GM23338 (cell line): Measurements from ENCODE around the gene UNC45A.

Experiments used
- CTCF ChIP-seq, 2 experiments: fragments of 200-600 bp in 1 of 2; sonication (generic) in 1 of 2; conservative IDR thresholded peaks; 2 replicates each; pipeline versions ENCODE4 v1.5.1 to v1.6.1; 2016 to 2017; ENCODE audit warnings: antibody characterized with exemption in 2 of 2, low read depth in 2 of 2, mild to moderate bottlenecking in 2 of 2, moderate library complexity in 1 of 2
- EZH2 ChIP-seq: fragments of 200-600 bp; sonication (generic); IDR thresholded peaks from one replicate; pipeline ENCODE4 v1.8.0; 2017; ENCODE audit warnings: antibody characterized with exemption, mild to moderate bottlenecking, low read depth; ENCODE audit not compliant: unreplicated experiment
- EZH2phosphoT487 ChIP-seq: fragments of 200-600 bp; sonication (generic); IDR thresholded peaks from one replicate; pipeline ENCODE4 v1.8.1; 2018; ENCODE audit warnings: antibody characterized with exemption; ENCODE audit not compliant: unreplicated experiment
- JUNB ChIP-seq: IDR thresholded peaks from one replicate; pipeline ENCODE4 v1.6.1; 2016; ENCODE audit warnings: antibody characterized with exemption; ENCODE audit not compliant: unreplicated experiment
- POLR2AphosphoS5 ChIP-seq: IDR thresholded peaks from 2 replicates; pipeline ENCODE4 v1.6.1; 2016; ENCODE audit warnings: antibody characterized with exemption, low read depth

GRCh38 chr15:90957031-90957790 lies 22.1 kb downstream of the UNC45A start:
- TF ChIP-seq JUNB, result no peak
- no peak for TF ChIP-seq CTCF (conservative IDR thresholded peaks at IDR 0.05; ENCODE audit: low read depth in 2 of 2)
- TF ChIP-seq EZH2, result no peak
- peak; percentile 71; the same call in 1 of the 2 replicates for TF ChIP-seq POLR2AphosphoS5
- TF ChIP-seq EZH2phosphoT487, result no peak
